A673 (cell line): ENCODE data around the gene ATOSB. TPM values are rescaled to one million over a fixed set of nuclear protein-coding genes. Genes with fewer than 3 reads are reported as not detected.

Source experiments
- BruUV-seq: library from RNA; stranded (reverse); fragments of 400-500 nt; replicated peaks from 2 replicates; lab custom pipeline; 2021; lab: Mats Ljungman, UMichigan
- CTCF ChIA-PET: fragments of 300-600 bp; sonication (Branson Sonifier 250); formaldehyde crosslinking; loops from one replicate; lab custom pipeline; 2022; ENCODE audit warnings: antibody characterized with exemption; lab: Charles Lee
- POLR2A ChIA-PET: fragments of 300-600 bp; sonication (Branson Sonifier 250); formaldehyde crosslinking; loops from one replicate; lab custom pipeline; 2022; ENCODE audit warnings: antibody characterized with exemption; ENCODE audit not compliant: low non-redundant PET; lab: Charles Lee
- DNase-seq: peaks from one replicate; pipeline ENCODE4 v3.0.0-alpha.2; 2015; ENCODE audit warnings: low spot score
- H3K27ac ChIP-seq: fragments of 200-600 bp; sonication (generic); 2 replicates; pipeline ENCODE4 v1.5.1; 2016; ENCODE audit warnings: mixed run types, low read depth, mild to moderate bottlenecking, mixed read lengths, antibody characterized with exemption, low read length; ENCODE audit not compliant: poor library complexity, severe bottlenecking
- H3K27me3 ChIP-seq: fragments of 200-600 bp; sonication (generic); replicated peaks from 2 replicates; pipeline ENCODE4 v1.6.1; 2017; ENCODE audit warnings: mixed run types, low read depth, mild to moderate bottlenecking, mixed read lengths, antibody characterized with exemption, low read length; ENCODE audit not compliant: insufficient read depth, poor library complexity
- H3K36me3 ChIP-seq: fragments of 200-600 bp; sonication (generic); 2 replicates; pipeline ENCODE4 v1.6.1; 2016; ENCODE audit warnings: mixed run types, mild to moderate bottlenecking, mixed read lengths, antibody characterized with exemption, low read length; ENCODE audit not compliant: insufficient read depth, poor library complexity, severe bottlenecking
- H3K4me1 ChIP-seq: fragments of 200-600 bp; sonication (generic); 2 replicates; pipeline ENCODE4 v1.6.1; 2017; ENCODE audit warnings: mixed run types, mild to moderate bottlenecking, mixed read lengths, antibody characterized with exemption, low read length; ENCODE audit not compliant: insufficient read depth, poor library complexity, severe bottlenecking
- H3K4me3 ChIP-seq: fragments of 200-600 bp; sonication (generic); 2 replicates; pipeline ENCODE4 v1.5.1; 2016; ENCODE audit warnings: low read depth, mixed run types, mild to moderate bottlenecking, mixed read lengths, low read length; ENCODE audit not compliant: poor library complexity, severe bottlenecking
- H3K9me3 ChIP-seq: fragments of 200-600 bp; sonication (generic); 2 replicates; pipeline ENCODE4 v1.6.1; 2016; ENCODE audit warnings: mixed run types, low read depth, mild to moderate bottlenecking, mixed read lengths, antibody characterized with exemption, low read length; ENCODE audit not compliant: poor library complexity, severe bottlenecking
- EZH2 ChIP-seq: fragments of 200-600 bp; sonication (generic); IDR thresholded peaks from 2 replicates; pipeline ENCODE4 v1.6.1; 2017; ENCODE audit warnings: borderline replicate concordance, low read depth, mild to moderate bottlenecking, mixed read lengths, antibody characterized with exemption, low read length; ENCODE audit not compliant: poor library complexity, severe bottlenecking
- intact Hi-C: fragments of 100-400 bp; cut with micrococcal nuclease; formaldehyde crosslinking; loops from one replicate; pipeline ENCODE4 v1.10.0; 2022; ENCODE audit not compliant: unreplicated experiment
- total RNA-seq: library from RNA; stranded (reverse); gene quantifications from 2 replicates; pipeline ENCODE4 v1.2.3, GENCODE V29; 2021
- TF ChIP-seq, protein P1 (sequence below): fragments of 300-800, 200-600 bp; sonication (generic); conservative IDR thresholded peaks from 2 replicates; pipeline ENCODE4 v1.5.1; 2017; ENCODE audit warnings: low read depth, mild to moderate bottlenecking, antibody characterized with exemption, low read length, moderate library complexity, mixed read lengths

The ATOSB gene
- total RNA-seq, 1 experiment from 2014 or later, result 7.4 TPM

- peak overlapping the region; percentile 100 for H3K27ac ChIP-seq
- no TSS peak for BruUV-seq
- CTCF ChIA-PET, result interaction anchor here (0.6 to 1.0 kb wide), 3 partner anchors 15 to 403 kb away, joined by 3 to 10 read pairs (median 5); no protein-coding TSS in a partner anchor
- POLR2A ChIA-PET, result interaction anchor here (0.6 to 0.8 kb wide), 2 partner anchors 8 to 171 kb away, joined by 4 to 11 read pairs; no protein-coding TSS in a partner anchor
- no peaks in the 10 kb centered on the region for H3K9me3 ChIP-seq
- H3K36me3 ChIP-seq, result peaks cover 57% of the 10 kb centered on the region
- H3K4me3 ChIP-seq, result peak overlapping the region; percentile 98
- H3K4me1 ChIP-seq, result peaks cover 6% of the 10 kb centered on the region
- TF ChIP-seq, protein P1, sequence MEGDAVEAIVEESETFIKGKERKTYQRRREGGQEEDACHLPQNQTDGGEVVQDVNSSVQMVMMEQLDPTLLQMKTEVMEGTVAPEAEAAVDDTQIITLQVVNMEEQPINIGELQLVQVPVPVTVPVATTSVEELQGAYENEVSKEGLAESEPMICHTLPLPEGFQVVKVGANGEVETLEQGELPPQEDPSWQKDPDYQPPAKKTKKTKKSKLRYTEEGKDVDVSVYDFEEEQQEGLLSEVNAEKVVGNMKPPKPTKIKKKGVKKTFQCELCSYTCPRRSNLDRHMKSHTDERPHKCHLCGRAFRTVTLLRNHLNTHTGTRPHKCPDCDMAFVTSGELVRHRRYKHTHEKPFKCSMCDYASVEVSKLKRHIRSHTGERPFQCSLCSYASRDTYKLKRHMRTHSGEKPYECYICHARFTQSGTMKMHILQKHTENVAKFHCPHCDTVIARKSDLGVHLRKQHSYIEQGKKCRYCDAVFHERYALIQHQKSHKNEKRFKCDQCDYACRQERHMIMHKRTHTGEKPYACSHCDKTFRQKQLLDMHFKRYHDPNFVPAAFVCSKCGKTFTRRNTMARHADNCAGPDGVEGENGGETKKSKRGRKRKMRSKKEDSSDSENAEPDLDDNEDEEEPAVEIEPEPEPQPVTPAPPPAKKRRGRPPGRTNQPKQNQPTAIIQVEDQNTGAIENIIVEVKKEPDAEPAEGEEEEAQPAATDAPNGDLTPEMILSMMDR, result 0 out of 2 replicates have a peak, but pooled peaks have one; percentile 9
- TF ChIP-seq EZH2, result no peak
- no peaks in the 10 kb centered on the region for H3K27me3 ChIP-seq
- intact Hi-C loops, result loop anchor here (1.0 kb wide), 1 partner anchor 24 kb away; the partner anchor contains the start of gene PIGO
- DNase-seq, result peak; percentile 81
Measured at GRCh38 chr9:35071814-35072460, 43.7 kb downstream of the ATOSB start.

GRCh38 chr9:35070823-35071813, 44.5 kb downstream of the ATOSB start:
- ChIA-PET CTCF (interaction anchor here (0.6 to 1.0 kb wide), 3 partner anchors 14 to 404 kb away, joined by 3 to 10 read pairs (median 5); no protein-coding TSS in a partner anchor), POLR2A (interaction anchor here (0.6 to 0.8 kb wide), 2 partner anchors 9 to 170 kb away, joined by 4 to 11 read pairs; no protein-coding TSS in a partner anchor)
- peaks cover 6% of the 10 kb centered on the region for H3K4me1 ChIP-seq
- BruUV-seq, result TSS peak; percentile 52
- no peaks in the 10 kb centered on the region for H3K9me3 ChIP-seq
- no peak for TF ChIP-seq EZH2
- TF ChIP-seq, protein P1, result no peak
- peak overlapping the region; percentile 100 for H3K27ac ChIP-seq
- peak overlapping the region; percentile 98 for H3K4me3 ChIP-seq
- no peak for DNase-seq
- intact Hi-C loops, result loop anchor here (1.0 kb wide), 1 partner anchor 25 kb away; the partner anchor contains the start of gene PIGO
- peaks cover 57% of the 10 kb centered on the region for H3K36me3 ChIP-seq
- H3K27me3 ChIP-seq, result no peaks in the 10 kb centered on the region

DNA sequence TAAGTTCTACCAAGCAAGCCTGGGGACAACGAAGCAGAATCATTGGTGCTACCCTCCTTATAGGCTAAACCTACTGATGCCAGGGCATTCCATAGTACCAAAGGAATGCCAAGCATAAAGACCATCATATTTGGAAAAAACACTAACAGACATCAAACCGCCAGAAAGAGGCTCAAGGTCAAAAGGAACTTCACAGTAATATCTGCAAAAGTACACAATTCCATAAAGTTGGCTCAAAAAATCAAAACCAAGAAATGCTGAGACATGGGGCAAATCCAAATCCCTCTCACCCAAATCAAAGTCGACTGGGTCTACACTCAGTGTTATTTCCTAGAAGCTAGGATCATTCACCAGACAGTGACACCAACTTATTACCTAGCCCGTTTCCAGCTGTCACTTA, 46.6 kb downstream of the ATOSB start:
- H3K4me3 ChIP-seq, result no peak overlapping the region
- H3K27me3 ChIP-seq, result no peaks in the 10 kb centered on the region
- no TSS peak for BruUV-seq
- peak overlapping the region; percentile 14 for H3K27ac ChIP-seq
- ChIA-PET POLR2A (no interaction called here), CTCF (interaction anchor here (0.6 kb wide), 1 partner anchor 601 kb away, joined by 5 read pairs; no protein-coding TSS in a partner anchor)
- no peak for DNase-seq
- H3K9me3 ChIP-seq, result no peaks in the 10 kb centered on the region
- intact Hi-C loops, result no loop called here
- H3K36me3 ChIP-seq, result peaks cover 62% of the 10 kb centered on the region
- H3K4me1 ChIP-seq, result peaks cover 6% of the 10 kb centered on the region
- TF ChIP-seq, protein P1, result no peak
- TF ChIP-seq EZH2, result no peak
